ENCODE results near the gene ADAMTSL1.

DNA sequence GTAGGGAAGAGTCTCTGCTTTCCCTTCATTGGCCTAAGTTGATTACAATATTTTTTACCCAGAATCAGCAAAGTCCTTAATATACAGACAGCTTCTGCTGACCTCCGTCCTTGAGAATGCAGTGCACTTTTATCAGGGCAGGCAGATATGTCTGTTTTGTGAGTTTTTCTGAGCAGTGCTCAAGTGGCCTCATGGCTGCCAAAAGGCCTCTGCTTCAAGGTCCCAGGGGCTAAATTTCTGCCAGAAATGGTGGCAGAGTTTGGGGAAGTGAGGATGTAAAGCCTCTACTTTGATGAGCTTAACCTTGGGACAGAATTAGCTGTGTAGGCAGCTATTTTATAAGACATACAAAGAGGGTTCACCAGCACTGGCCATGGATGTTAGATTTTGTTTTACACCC lies 275.8 kb downstream of the ADAMTSL1 start:
- no peak for TF ChIP-seq EZH2 (IDR thresholded peaks at IDR 0.05; ENCODE audit: borderline replicate concordance, low read length)
- TF ChIP-seq, protein P1, sequence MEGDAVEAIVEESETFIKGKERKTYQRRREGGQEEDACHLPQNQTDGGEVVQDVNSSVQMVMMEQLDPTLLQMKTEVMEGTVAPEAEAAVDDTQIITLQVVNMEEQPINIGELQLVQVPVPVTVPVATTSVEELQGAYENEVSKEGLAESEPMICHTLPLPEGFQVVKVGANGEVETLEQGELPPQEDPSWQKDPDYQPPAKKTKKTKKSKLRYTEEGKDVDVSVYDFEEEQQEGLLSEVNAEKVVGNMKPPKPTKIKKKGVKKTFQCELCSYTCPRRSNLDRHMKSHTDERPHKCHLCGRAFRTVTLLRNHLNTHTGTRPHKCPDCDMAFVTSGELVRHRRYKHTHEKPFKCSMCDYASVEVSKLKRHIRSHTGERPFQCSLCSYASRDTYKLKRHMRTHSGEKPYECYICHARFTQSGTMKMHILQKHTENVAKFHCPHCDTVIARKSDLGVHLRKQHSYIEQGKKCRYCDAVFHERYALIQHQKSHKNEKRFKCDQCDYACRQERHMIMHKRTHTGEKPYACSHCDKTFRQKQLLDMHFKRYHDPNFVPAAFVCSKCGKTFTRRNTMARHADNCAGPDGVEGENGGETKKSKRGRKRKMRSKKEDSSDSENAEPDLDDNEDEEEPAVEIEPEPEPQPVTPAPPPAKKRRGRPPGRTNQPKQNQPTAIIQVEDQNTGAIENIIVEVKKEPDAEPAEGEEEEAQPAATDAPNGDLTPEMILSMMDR (conservative IDR thresholded peaks at IDR 0.05 in 1 of 2, IDR thresholded peaks at IDR 0.05 in 1 of 2; ENCODE audit: extremely low read depth in 1 of 2, insufficient read depth in 1 of 2, low read depth in 1 of 2, low read length in 2 of 2) = no peak

All from mammary epithelial cell (primary cell).